ENCODE measurements around the gene ERICH6B.

- TF ChIP-seq CTCF (IDR thresholded peaks at IDR 0.05) (no peak), POLR2A (IDR thresholded peaks at IDR 0.05) (no peak), POLR2AphosphoS5 (IDR thresholded peaks at IDR 0.05) (no peak)
Measured at GRCh38 chr13:45501175-45501526, 114.4 kb downstream of the ERICH6B start.

All from breast epithelium (tissue), 3 donors.